DMS153 (cell line): ENCODE results near the gene GALNS.
"Not testable (repeated sequence)": the region's sequence is repeated elsewhere in the genome, so short reads cannot be mapped to it uniquely, and the experiment has no call there.

Source experiments
- DNase-seq: peaks from one replicate; lab custom pipeline; 2025; lab: John Stamatoyannopoulos, UW

GALNS gene

GRCh38 chr16:88804552-88805339, 52.0 kb downstream of the GALNS start:
- DNase-seq, result peak; percentile 23

- no peak for DNase-seq
Observed at GRCh38 chr16:88804173-88804551, 52.6 kb downstream of the GALNS start.

GRCh38 chr16:88803264-88803987, 53.3 kb downstream of the GALNS start, which contains the start of gene CDT1:
TSS of gene CDT1 (plus strand) at chr16:88803789. CDS start at chr16:88803832, 43 bp downstream.
- no peak for DNase-seq

- DNase-seq, result no peak
Observed at GRCh38 chr16:88800277-88800592, 56.5 kb downstream of the GALNS start.

- no peak for DNase-seq
Observed at GRCh38 chr16:88799569-88800276, 57.0 kb downstream of the GALNS start.

- no peak for DNase-seq
Observed at GRCh38 chr16:88798772-88799455, 57.8 kb downstream of the GALNS start.

- no peak for DNase-seq
Observed at GRCh38 chr16:88798073-88798472, 58.7 kb downstream of the GALNS start.

- DNase-seq, result no peak
Observed at GRCh38 chr16:88796278-88796677, 60.5 kb downstream of the GALNS start.

- DNase-seq, result no peak
Observed at GRCh38 chr16:88793251-88793954, 63.3 kb downstream of the GALNS start.

GRCh38 chr16:88792668-88793250, 64.0 kb downstream of the GALNS start:
- DNase-seq, result no peak

- no peak for DNase-seq
Observed at GRCh38 chr16:88792078-88792550, 64.6 kb downstream of the GALNS start.

- no peak for DNase-seq
Observed at GRCh38 chr16:88790312-88791211, 66.2 kb downstream of the GALNS start.

- DNase-seq, result no peak
Observed at GRCh38 chr16:88789594-88789993, 67.2 kb downstream of the GALNS start.

GRCh38 chr16:88788749-88789148, 68.0 kb downstream of the GALNS start:
- DNase-seq, result not testable (repeated sequence)

- no peak for DNase-seq
Observed at GRCh38 chr16:88787579-88788314, 69.0 kb downstream of the GALNS start.

GRCh38 chr16:88785106-88785924, 71.4 kb downstream of the GALNS start, which contains the start of gene PIEZO1:
TSS of gene PIEZO1 (minus strand) at chr16:88785220. CDS start at chr16:88784964, 256 bp downstream.
- DNase-seq, result no peak

GRCh38 chr16:88784856-88785105, 72.0 kb downstream of the GALNS start:
- DNase-seq, result no peak

GRCh38 chr16:88784074-88784855, 72.5 kb downstream of the GALNS start:
- no peak for DNase-seq
